ENCODE data around the gene SEL1L3.

DNA sequence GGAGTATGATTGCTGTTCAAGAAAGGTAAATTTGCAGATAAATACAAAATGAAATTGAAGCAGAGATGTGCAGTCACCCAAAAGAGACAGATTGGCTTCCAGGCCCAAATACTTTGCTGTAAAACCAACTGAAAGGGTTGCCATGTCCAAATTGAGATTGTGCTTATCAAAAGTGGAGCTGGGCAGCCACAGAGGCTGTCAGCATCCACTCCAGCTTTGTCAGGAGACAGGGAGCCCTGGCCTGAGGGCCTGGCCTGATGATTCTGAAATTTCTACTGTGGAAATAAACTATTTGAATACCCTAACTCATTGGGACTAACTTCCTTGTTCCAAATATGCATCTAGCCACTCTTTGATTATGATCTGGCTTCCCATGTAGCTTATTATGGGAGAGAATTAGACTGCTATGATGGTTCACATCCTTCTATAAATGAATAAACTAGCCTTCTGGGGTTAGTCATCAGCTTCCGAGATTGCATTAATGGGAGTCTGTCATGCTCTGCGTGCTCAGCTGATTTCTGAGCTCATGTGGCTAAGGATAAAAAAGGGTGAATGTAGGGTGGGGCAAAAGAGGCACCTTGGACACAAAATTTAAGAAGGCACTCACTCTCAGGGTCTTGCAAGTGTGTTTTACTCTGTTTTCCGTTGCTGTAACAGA is 158.9 kb downstream of the SEL1L3 start:
- TF ChIP-seq, protein P1, sequence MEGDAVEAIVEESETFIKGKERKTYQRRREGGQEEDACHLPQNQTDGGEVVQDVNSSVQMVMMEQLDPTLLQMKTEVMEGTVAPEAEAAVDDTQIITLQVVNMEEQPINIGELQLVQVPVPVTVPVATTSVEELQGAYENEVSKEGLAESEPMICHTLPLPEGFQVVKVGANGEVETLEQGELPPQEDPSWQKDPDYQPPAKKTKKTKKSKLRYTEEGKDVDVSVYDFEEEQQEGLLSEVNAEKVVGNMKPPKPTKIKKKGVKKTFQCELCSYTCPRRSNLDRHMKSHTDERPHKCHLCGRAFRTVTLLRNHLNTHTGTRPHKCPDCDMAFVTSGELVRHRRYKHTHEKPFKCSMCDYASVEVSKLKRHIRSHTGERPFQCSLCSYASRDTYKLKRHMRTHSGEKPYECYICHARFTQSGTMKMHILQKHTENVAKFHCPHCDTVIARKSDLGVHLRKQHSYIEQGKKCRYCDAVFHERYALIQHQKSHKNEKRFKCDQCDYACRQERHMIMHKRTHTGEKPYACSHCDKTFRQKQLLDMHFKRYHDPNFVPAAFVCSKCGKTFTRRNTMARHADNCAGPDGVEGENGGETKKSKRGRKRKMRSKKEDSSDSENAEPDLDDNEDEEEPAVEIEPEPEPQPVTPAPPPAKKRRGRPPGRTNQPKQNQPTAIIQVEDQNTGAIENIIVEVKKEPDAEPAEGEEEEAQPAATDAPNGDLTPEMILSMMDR (IDR thresholded peaks at IDR 0.05; ENCODE audit: extremely low read depth in 1 of 2, insufficient read depth in 1 of 2, low read depth in 1 of 2, low read length in 2 of 2): no peak
- TF ChIP-seq POLR2A (IDR thresholded peaks at IDR 0.05; ENCODE audit: low read depth, low read length): no peak
- no peak for TF ChIP-seq EZH2 (IDR thresholded peaks at IDR 0.05; ENCODE audit: borderline replicate concordance, low read depth, low read length, severe bottlenecking)
- TF ChIP-seq MYC (IDR thresholded peaks at IDR 0.05; ENCODE audit: low read depth, low read length): no peak
- TF ChIP-seq POLR2AphosphoS5 (IDR thresholded peaks at IDR 0.05; ENCODE audit: insufficient read depth, low read depth, low read length): no peak
- no peak for TF ChIP-seq GATA2 (IDR thresholded peaks at IDR 0.05; ENCODE audit: insufficient read depth, insufficient read length, low read depth, low read length)
- TF ChIP-seq, protein P2, sequence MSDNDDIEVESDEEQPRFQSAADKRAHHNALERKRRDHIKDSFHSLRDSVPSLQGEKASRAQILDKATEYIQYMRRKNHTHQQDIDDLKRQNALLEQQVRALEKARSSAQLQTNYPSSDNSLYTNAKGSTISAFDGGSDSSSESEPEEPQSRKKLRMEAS (IDR thresholded peaks at IDR 0.05; ENCODE audit: insufficient read depth, insufficient read length): no peak

Data from endothelial cell of umbilical vein (primary cell).